Ishikawa (cell line): ENCODE data around the gene CALN1.

Experiments
- CEBPB ChIP-seq: IDR thresholded peaks from 2 replicates; pipeline ENCODE4 v1.6.1; 2012
- CREB1 ChIP-seq: IDR thresholded peaks from 2 replicates; pipeline ENCODE4 v1.6.1; 2012; ENCODE audit warnings: low read depth
- EGR1 ChIP-seq: IDR thresholded peaks from 2 replicates; pipeline ENCODE4 v1.6.1; 2012
- EP300 ChIP-seq: IDR thresholded peaks from 2 replicates; pipeline ENCODE4 v1.6.1; 2012; ENCODE audit warnings: borderline replicate concordance
- FOXM1 ChIP-seq: IDR thresholded peaks from 2 replicates; pipeline ENCODE4 v1.6.1; 2012; ENCODE audit warnings: low read depth, borderline replicate concordance
- NFIC ChIP-seq: IDR thresholded peaks from 2 replicates; pipeline ENCODE4 v1.6.1; 2012
- RAD21 ChIP-seq: IDR thresholded peaks from 2 replicates; pipeline ENCODE4 v1.6.1; 2012; ENCODE audit warnings: low read depth
- TAF1 ChIP-seq: IDR thresholded peaks from 2 replicates; pipeline ENCODE4 v1.6.1; 2012; ENCODE audit warnings: low read depth, mild to moderate bottlenecking
- TEAD4 ChIP-seq: IDR thresholded peaks from 2 replicates; pipeline ENCODE4 v1.6.1; 2012
- USF1 ChIP-seq: IDR thresholded peaks from 2 replicates; pipeline ENCODE4 v1.6.1; 2012
- YY1 ChIP-seq: IDR thresholded peaks from 2 replicates; pipeline ENCODE4 v1.6.1; 2012; ENCODE audit warnings: low read depth
- ZBTB7A ChIP-seq: IDR thresholded peaks from 2 replicates; pipeline ENCODE4 v1.6.1; 2012; ENCODE audit warnings: low read depth
- TF ChIP-seq, protein P1 (sequence below): IDR thresholded peaks from 2 replicates; pipeline ENCODE4 v1.6.1; 2012; ENCODE audit warnings: low read depth, mild to moderate bottlenecking
- TF ChIP-seq, protein P2 (sequence below): IDR thresholded peaks from 2 replicates; pipeline ENCODE4 v1.6.1; 2012

DNA sequence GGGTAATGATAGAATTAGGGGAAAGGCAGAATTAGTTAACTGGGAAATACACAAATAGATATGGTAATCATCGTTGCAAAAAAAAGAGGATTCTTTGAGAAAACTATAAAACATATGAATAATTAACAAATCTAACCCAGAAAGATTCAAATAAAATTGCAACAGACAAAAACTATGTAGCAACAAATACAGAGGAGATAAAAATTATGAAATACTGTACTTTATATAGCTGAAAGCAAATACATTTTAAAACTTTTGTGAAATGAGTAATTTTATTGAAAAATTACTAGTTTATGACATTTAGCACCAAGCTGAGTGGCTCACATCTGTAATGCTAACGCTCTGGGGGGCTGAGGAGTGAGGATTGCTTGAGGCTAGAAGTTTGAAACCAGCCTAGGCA, 356.7 kb downstream of the CALN1 start:
- TF ChIP-seq TAF1, result no peak
- TF ChIP-seq EP300, result no peak
- no peak for TF ChIP-seq TEAD4
- TF ChIP-seq ZBTB7A, result no peak
- no peak for TF ChIP-seq FOXM1
- TF ChIP-seq RAD21, result no peak
- no peak for TF ChIP-seq CEBPB
- TF ChIP-seq EGR1, result no peak
- no peak for TF ChIP-seq USF1
- no peak for TF ChIP-seq YY1
- no peak for TF ChIP-seq CREB1
- TF ChIP-seq NFIC, result no peak
- TF ChIP-seq, protein P1, sequence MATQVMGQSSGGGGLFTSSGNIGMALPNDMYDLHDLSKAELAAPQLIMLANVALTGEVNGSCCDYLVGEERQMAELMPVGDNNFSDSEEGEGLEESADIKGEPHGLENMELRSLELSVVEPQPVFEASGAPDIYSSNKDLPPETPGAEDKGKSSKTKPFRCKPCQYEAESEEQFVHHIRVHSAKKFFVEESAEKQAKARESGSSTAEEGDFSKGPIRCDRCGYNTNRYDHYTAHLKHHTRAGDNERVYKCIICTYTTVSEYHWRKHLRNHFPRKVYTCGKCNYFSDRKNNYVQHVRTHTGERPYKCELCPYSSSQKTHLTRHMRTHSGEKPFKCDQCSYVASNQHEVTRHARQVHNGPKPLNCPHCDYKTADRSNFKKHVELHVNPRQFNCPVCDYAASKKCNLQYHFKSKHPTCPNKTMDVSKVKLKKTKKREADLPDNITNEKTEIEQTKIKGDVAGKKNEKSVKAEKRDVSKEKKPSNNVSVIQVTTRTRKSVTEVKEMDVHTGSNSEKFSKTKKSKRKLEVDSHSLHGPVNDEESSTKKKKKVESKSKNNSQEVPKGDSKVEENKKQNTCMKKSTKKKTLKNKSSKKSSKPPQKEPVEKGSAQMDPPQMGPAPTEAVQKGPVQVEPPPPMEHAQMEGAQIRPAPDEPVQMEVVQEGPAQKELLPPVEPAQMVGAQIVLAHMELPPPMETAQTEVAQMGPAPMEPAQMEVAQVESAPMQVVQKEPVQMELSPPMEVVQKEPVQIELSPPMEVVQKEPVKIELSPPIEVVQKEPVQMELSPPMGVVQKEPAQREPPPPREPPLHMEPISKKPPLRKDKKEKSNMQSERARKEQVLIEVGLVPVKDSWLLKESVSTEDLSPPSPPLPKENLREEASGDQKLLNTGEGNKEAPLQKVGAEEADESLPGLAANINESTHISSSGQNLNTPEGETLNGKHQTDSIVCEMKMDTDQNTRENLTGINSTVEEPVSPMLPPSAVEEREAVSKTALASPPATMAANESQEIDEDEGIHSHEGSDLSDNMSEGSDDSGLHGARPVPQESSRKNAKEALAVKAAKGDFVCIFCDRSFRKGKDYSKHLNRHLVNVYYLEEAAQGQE, result no peak
- TF ChIP-seq, protein P2, sequence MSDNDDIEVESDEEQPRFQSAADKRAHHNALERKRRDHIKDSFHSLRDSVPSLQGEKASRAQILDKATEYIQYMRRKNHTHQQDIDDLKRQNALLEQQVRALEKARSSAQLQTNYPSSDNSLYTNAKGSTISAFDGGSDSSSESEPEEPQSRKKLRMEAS, result no peak
